ENCODE results near the gene SPEM1.
"Not testable (repeated sequence)": the region's sequence is repeated elsewhere in the genome, so short reads cannot be mapped to it uniquely, and the experiment has no call there.

The SPEM1 gene

GRCh38 chr17:7469843-7470242, 49.7 kb downstream of the SPEM1 start:
- in situ Hi-C loops (cut with MboI; ENCODE audit: low sequenced_read_pairs); H3K36me3 ChIP-seq (replicated peaks); H3K27me3 ChIP-seq (ENCODE audit: low read depth); H3K4me1 ChIP-seq; H3K4me3 ChIP-seq; DNase-seq (ENCODE audit: low spot score in 2 of 2); H3K9me3 ChIP-seq: not testable (repeated sequence)

- in situ Hi-C loops (cut with MboI; ENCODE audit: low sequenced_read_pairs); DNase-seq (ENCODE audit: low spot score in 2 of 2); H3K9me3 ChIP-seq; H3K27me3 ChIP-seq (ENCODE audit: low read depth); H3K4me3 ChIP-seq; H3K4me1 ChIP-seq; H3K36me3 ChIP-seq (replicated peaks): not testable (repeated sequence)
Measured at GRCh38 chr17:7470457-7470973, 50.4 kb downstream of the SPEM1 start.

Measured in HAP-1 (cell line).